Fibroblast of the aortic adventitia (primary cell): Measurements from ENCODE around the gene NDUFAF2. TPM values are rescaled to one million over a fixed set of nuclear protein-coding genes. Genes with fewer than 3 reads are reported as not detected.
A peak's percentile ranks its signal among the peaks of the same experiment; 100 is the strongest.

Experiments used
- DNase-seq: peaks from one replicate; pipeline ENCODE4 v3.0.0-alpha.2; 2010; ENCODE audit warnings: low read depth
- H3K4me3 ChIP-seq: 2 replicates; pipeline ENCODE4 v1.5.1; 2011; ENCODE audit warnings: low read depth, mild to moderate bottlenecking, control low read depth, low read length, moderate library complexity
- total RNA-seq: library from RNA; depleted of rRNA; stranded (reverse); fragments of >200 nt; gene quantifications from 2 replicates; pipeline ENCODE4 v1.2.3, GENCODE V29; 2012; ENCODE audit warnings: low replicate concordance
- TF ChIP-seq, protein P1 (sequence below): IDR thresholded peaks from 2 replicates; pipeline ENCODE4 v1.5.1; 2011; ENCODE audit warnings: mild to moderate bottlenecking, low read length, control low read depth, inconsistent platforms; ENCODE audit not compliant: insufficient read depth

Gene NDUFAF2
- total RNA-seq = 24.2 and 50.8 TPM in 2 replicates

DNA sequence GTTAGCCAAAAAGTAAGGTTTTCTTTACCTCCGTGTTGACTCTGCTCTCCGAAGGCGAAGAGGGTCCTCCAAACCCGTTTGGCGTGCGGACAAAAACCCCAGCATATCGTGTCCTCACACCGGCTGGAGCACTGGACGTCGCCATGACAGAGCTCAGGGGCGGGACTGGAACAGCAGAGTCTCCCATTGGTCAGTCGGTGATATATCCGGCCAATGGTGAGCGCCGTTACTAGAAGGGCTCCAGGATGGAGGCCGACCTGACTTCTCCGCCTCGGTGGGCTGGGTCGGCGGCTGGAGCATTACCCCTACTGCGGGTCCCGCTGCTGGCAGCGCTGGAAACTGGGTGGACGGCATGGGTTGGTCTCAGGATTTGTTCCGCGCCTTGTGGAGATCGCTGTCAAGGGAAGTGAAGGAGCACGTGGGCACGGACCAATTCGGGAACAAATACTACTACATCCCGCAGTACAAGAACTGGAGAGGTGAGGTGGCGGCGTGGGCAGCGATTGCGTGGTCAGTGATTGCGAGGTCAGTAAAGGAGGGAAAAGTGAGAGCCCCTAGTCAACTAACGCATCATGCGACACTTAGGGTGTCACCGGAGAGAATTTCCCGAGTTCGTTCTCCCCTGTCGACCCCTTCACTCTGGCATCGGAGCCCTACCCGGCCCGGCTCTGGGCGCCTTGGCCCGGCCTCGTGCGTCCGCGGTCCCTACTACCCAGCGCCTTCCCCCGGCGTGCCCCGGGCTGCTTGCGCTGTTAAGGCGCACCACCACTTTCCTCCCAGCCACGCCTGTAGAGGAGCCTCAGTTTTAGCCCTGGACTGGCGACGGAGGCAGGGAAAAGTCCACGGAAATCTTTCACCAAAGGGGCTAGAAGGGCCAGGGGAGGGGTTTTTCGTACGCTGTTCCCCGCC lies at the start of gene NDUFAF2, which contains the start of gene ERCC8:
Gene NDUFAF2, plus strand, starts transcription at position 302 of the 909 bp plus-strand sequence. Its CDS starts 51 bp downstream, at position 353.
Gene ERCC8, minus strand, starts transcription at position 167 of the 909 bp plus-strand sequence. Its CDS starts 62 bp downstream, at position 105.
- DNase-seq = peak; percentile 90
- TF ChIP-seq, protein P1, sequence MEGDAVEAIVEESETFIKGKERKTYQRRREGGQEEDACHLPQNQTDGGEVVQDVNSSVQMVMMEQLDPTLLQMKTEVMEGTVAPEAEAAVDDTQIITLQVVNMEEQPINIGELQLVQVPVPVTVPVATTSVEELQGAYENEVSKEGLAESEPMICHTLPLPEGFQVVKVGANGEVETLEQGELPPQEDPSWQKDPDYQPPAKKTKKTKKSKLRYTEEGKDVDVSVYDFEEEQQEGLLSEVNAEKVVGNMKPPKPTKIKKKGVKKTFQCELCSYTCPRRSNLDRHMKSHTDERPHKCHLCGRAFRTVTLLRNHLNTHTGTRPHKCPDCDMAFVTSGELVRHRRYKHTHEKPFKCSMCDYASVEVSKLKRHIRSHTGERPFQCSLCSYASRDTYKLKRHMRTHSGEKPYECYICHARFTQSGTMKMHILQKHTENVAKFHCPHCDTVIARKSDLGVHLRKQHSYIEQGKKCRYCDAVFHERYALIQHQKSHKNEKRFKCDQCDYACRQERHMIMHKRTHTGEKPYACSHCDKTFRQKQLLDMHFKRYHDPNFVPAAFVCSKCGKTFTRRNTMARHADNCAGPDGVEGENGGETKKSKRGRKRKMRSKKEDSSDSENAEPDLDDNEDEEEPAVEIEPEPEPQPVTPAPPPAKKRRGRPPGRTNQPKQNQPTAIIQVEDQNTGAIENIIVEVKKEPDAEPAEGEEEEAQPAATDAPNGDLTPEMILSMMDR = no peak
- H3K4me3 ChIP-seq = peak within 1 kb of the TSS; percentile 94

DNA sequence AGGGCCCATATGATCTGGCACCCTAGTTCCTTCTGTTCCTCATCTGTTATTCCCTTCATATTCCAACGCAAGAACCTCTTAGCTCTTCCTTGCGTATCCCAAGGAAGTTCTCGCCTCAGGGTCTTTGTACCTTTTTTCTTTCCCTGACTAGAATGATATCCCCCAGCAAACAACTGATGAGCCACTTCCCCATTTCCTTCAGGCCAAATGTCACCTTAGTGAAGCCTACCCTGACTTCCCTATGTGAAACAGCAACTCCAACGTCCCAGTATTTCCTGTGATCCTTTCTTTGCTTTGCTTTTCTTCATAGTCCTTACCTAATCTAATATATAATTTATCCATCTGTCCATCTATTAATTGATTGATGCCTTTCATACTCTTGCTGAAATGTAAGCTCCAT lies 48.0 kb upstream of the NDUFAF2 start:
- H3K4me3 ChIP-seq = no peak overlapping the region
- TF ChIP-seq, protein P1 = no peak
- no peak for DNase-seq

DNA sequence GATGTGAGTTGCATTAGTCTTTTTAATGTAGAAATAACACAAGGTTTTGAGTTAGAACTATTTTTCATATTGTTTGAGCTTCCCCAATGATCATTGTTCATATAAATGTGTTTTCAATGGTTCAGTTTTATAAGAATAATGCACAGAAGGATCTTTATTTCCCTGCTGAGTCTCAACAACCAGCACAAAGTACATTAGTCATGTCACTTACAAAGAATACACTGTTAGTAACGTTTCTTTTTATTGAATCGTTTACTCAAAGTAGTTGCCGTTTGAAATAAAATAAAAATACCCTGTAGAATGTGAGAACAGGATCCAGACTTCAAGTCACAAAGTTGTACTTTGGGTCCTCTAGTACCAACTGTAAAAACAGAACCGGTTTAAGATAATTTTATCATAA lies 41.6 kb upstream of the NDUFAF2 start:
- no peak overlapping the region for H3K4me3 ChIP-seq
- TF ChIP-seq, protein P1 = no peak
- DNase-seq = no peak

- no peak overlapping the region for H3K4me3 ChIP-seq
- peak; percentile 2 for DNase-seq
Observed at GRCh38 chr5:60916646-60917045, 28.4 kb upstream of the NDUFAF2 start.

DNA sequence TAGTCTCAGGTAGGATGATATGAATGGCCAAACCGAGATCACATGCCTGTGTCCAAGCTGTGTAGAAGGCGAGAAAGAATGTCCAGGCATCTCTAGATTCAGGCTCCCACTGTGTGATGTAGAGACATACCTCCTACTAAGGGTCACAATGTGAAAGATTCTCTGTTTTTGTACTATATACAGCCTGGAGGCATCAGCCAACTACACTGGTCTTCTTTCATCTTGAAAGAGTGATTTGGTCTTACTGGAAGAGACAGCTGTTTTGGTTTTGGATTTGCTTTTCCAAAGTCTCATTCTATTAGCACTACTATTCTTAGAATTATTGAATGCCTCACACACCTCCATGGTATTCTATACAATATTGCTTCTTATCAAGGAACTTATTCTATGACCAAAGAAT lies 26.5 kb upstream of the NDUFAF2 start:
- no peak overlapping the region for H3K4me3 ChIP-seq
- DNase-seq = no peak
- TF ChIP-seq, protein P1 = no peak

More at GRCh38 chr5:60916646-60917045, 28.4 kb upstream of the NDUFAF2 start:
- TF ChIP-seq, protein P1 = no peak

DNA sequence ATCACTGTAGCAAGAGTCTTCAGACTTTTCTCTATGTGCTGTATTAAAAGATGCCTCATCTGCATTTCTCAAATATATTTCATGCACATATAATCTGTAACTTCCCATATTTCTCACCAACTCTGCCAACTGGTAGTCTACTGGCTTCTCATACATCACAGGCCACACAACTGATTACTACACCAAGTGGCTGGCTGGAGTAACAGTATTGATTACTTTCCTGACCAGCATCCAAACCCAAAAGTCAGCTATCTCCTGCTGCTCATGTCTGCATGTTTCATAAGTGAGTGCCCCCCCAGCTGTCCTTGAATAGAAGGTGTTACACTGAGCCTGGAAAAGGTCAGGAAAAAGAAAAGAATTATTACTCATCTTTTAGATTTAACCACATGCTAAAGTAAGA lies 17.6 kb upstream of the NDUFAF2 start:
- TF ChIP-seq, protein P1 = no peak
- no peak overlapping the region for H3K4me3 ChIP-seq
- DNase-seq = no peak
